Caco-2 (cell line): ENCODE measurements around the gene TMSB15C. TPM values are rescaled to one million over a fixed set of nuclear protein-coding genes. Genes with fewer than 3 reads are reported as not detected.
"Not testable (repeated sequence)": the region's sequence is repeated elsewhere in the genome, so short reads cannot be mapped to it uniquely, and the experiment has no call there.

ENCODE experiments used
- BruUV-seq: library from RNA; stranded (reverse); fragments of 400-500 nt; replicated peaks from 2 replicates; lab custom pipeline; 2021; lab: Mats Ljungman, UMichigan
- CTCF ChIA-PET: fragments of 300-600 bp; sonication (Branson Sonifier 250); formaldehyde crosslinking; loops from one replicate; lab custom pipeline; 2022; ENCODE audit warnings: antibody characterized with exemption; lab: Charles Lee
- POLR2A ChIA-PET: fragments of 300-600 bp; sonication (Branson Sonifier 250); formaldehyde crosslinking; loops from one replicate; lab custom pipeline; 2022; ENCODE audit warnings: antibody characterized with exemption; lab: Charles Lee
- DNase-seq, 2 experiments: peaks; one replicate each; pipeline versions ENCODE4 v3.0.0 to v3.0.0-alpha.2; 2020 to 2022
- H3K27me3 ChIP-seq: replicated peaks from 2 replicates; pipeline ENCODE4 v1.6.0; 2011; ENCODE audit warnings: low read length; ENCODE audit not compliant: control insufficient read depth, insufficient read depth
- H3K36me3 ChIP-seq: 2 replicates; pipeline ENCODE4 v1.5.1; 2011; ENCODE audit warnings: low read length; ENCODE audit not compliant: control insufficient read depth, insufficient read depth
- H3K4me1 ChIP-seq: fragments of 250-450 bp; sonication (Bioruptor Pico); 2 replicates; pipeline ENCODE4 v1.5.1; 2020; ENCODE audit warnings: mild to moderate bottlenecking
- H3K4me3 ChIP-seq: 2 replicates; pipeline ENCODE4 v1.5.1; 2011; ENCODE audit warnings: low read depth, mild to moderate bottlenecking, control low read depth, low read length
- H3K9me3 ChIP-seq: fragments of 250-450 bp; sonication (Bioruptor Pico); 2 replicates; pipeline ENCODE4 v1.5.1; 2020; ENCODE audit warnings: mild to moderate bottlenecking, moderate library complexity
- H3K27ac Mint-ChIP-seq: one replicate; pipeline ENCODE4 v1.8.0; 2022; ENCODE audit warnings: mixed read lengths; ENCODE audit not compliant: unreplicated experiment
- H3K27me3 Mint-ChIP-seq: one replicate; pipeline ENCODE4 v1.8.0; 2022; ENCODE audit warnings: mixed read lengths; ENCODE audit not compliant: insufficient read depth, unreplicated experiment
- H3K36me3 Mint-ChIP-seq: one replicate; pipeline ENCODE4 v1.8.0; 2022; ENCODE audit warnings: mild to moderate bottlenecking, mixed read lengths; ENCODE audit not compliant: insufficient read depth, unreplicated experiment
- H3K4me1 Mint-ChIP-seq: one replicate; pipeline ENCODE4 v1.8.0; 2022; ENCODE audit warnings: low read depth, mixed read lengths; ENCODE audit not compliant: unreplicated experiment
- H3K4me3 Mint-ChIP-seq: one replicate; pipeline ENCODE4 v1.8.0; 2022; ENCODE audit warnings: mild to moderate bottlenecking, moderate library complexity, mixed read lengths; ENCODE audit not compliant: unreplicated experiment
- H3K9me3 Mint-ChIP-seq: one replicate; pipeline ENCODE4 v1.8.0; 2022; ENCODE audit warnings: mixed read lengths; ENCODE audit not compliant: unreplicated experiment
- CTCF ChIP-seq, 2 experiments: fragments of 200-600 bp in 1 of 2; IDR thresholded peaks; 1 replicate in 1 of 2; 2 replicates in 1 of 2; pipeline versions ENCODE4 v1.5.1 to v1.8.0; 2011 to 2022; ENCODE audit warnings: antibody characterized with exemption in 1 of 2, control low read depth in 1 of 2, inconsistent platforms in 1 of 2, low read depth in 1 of 2, low read length in 1 of 2, mild to moderate bottlenecking in 1 of 2, moderate library complexity in 1 of 2; ENCODE audit not compliant: insufficient read depth in 1 of 2, severe bottlenecking in 1 of 2, unreplicated experiment in 1 of 2
- intact Hi-C: fragments of 100-400 bp; cut with micrococcal nuclease; formaldehyde crosslinking; loops from one replicate; pipeline ENCODE4 v1.10.0; 2022; ENCODE audit not compliant: unreplicated experiment
- total RNA-seq: library from RNA; stranded (reverse); gene quantifications from 2 replicates; pipeline ENCODE4 v1.2.3, GENCODE V29; 2022

Gene TMSB15C
- total RNA-seq, 1 experiment from 2014 or later, result 3.2 TPM

- CTCF ChIA-PET, result no interaction called here
- Mint-ChIP-seq H3K27me3 (no peaks in the 10 kb centered on the region), H3K9me3 (no peaks in the 10 kb centered on the region), H3K36me3 (no peaks in the 10 kb centered on the region), H3K27ac (no peak overlapping the region), H3K4me3 (no peak overlapping the region), H3K4me1 (no peaks in the 10 kb centered on the region)
- TF ChIP-seq CTCF (IDR thresholded peaks at IDR 0.05; ENCODE audit: insufficient read depth in 1 of 2, low read depth in 1 of 2, low read length in 1 of 2, severe bottlenecking in 1 of 2, unreplicated experiment in 1 of 2), result no peak
- POLR2A ChIA-PET, result no interaction called here
- no peak for DNase-seq
- H3K36me3 ChIP-seq, result no peaks in the 10 kb centered on the region
- no TSS peak for BruUV-seq
- H3K9me3 ChIP-seq, result no peaks in the 10 kb centered on the region
- H3K27me3 ChIP-seq, result no peaks in the 10 kb centered on the region; the same call in 1 of the 2 replicates
- no peaks in the 10 kb centered on the region for H3K4me1 ChIP-seq
- intact Hi-C loops, result no loop called here
- no peak overlapping the region for H3K4me3 ChIP-seq
Observed at GRCh38 chrX:104085477-104085876, 9.4 kb upstream of the TMSB15C start.

GRCh38 chrX:104084534-104085277 is 8.7 kb upstream of the TMSB15C start:
- Mint-ChIP-seq H3K9me3 (no peaks in the 10 kb centered on the region), H3K27me3 (no peaks in the 10 kb centered on the region), H3K27ac (no peak overlapping the region), H3K4me3 (no peak overlapping the region), H3K36me3 (no peaks in the 10 kb centered on the region), H3K4me1 (no peaks in the 10 kb centered on the region)
- H3K4me3 ChIP-seq, result no peak overlapping the region
- intact Hi-C loops, result no loop called here
- H3K4me1 ChIP-seq, result no peaks in the 10 kb centered on the region
- no peaks in the 10 kb centered on the region for H3K9me3 ChIP-seq
- no peaks in the 10 kb centered on the region; the same call in 1 of the 2 replicates for H3K27me3 ChIP-seq
- ChIA-PET CTCF (no interaction called here), POLR2A (no interaction called here)
- no peaks in the 10 kb centered on the region for H3K36me3 ChIP-seq
- BruUV-seq, result no TSS peak
- no peak for DNase-seq
- TF ChIP-seq CTCF (IDR thresholded peaks at IDR 0.05; ENCODE audit: insufficient read depth in 1 of 2, low read depth in 1 of 2, low read length in 1 of 2, severe bottlenecking in 1 of 2, unreplicated experiment in 1 of 2), result no peak

- Mint-ChIP-seq H3K9me3 (no peaks in the 10 kb centered on the region), H3K36me3 (no peaks in the 10 kb centered on the region), H3K27ac (no peak overlapping the region), H3K4me1 (no peaks in the 10 kb centered on the region), H3K27me3 (no peaks in the 10 kb centered on the region), H3K4me3 (no peak overlapping the region)
- Histone ChIP-seq H3K27me3 (no peaks in the 10 kb centered on the region), H3K4me3 (no peak overlapping the region), H3K4me1 (no peaks in the 10 kb centered on the region), H3K36me3 (no peaks in the 10 kb centered on the region), H3K9me3 (no peaks in the 10 kb centered on the region)
- intact Hi-C loops, result no loop called here
- no peak for TF ChIP-seq CTCF (IDR thresholded peaks at IDR 0.05; ENCODE audit: insufficient read depth in 1 of 2, low read depth in 1 of 2, low read length in 1 of 2, severe bottlenecking in 1 of 2, unreplicated experiment in 1 of 2)
- CTCF ChIA-PET, result no interaction called here
- no TSS peak for BruUV-seq
- POLR2A ChIA-PET, result no interaction called here
- no peak for DNase-seq
Observed at GRCh38 chrX:104084063-104084462, 8.0 kb upstream of the TMSB15C start.

- CTCF ChIA-PET, H3K36me3 Mint-ChIP-seq, H3K9me3 Mint-ChIP-seq, DNase-seq, H3K9me3 ChIP-seq, H3K4me1 ChIP-seq, H3K27ac Mint-ChIP-seq, H3K36me3 ChIP-seq, H3K4me1 Mint-ChIP-seq, H3K27me3 ChIP-seq, intact Hi-C loops, BruUV-seq, POLR2A ChIA-PET, H3K27me3 Mint-ChIP-seq, H3K4me3 ChIP-seq, H3K4me3 Mint-ChIP-seq: not testable (repeated sequence)
Observed at GRCh38 chrX:104077854-104078253, 1.8 kb upstream of the TMSB15C start.

GRCh38 chrX:104062636-104063035 is 13.4 kb downstream of the TMSB15C start:
- BruUV-seq, H3K27ac Mint-ChIP-seq, H3K4me3 Mint-ChIP-seq, H3K36me3 Mint-ChIP-seq, H3K4me1 Mint-ChIP-seq, intact Hi-C loops, DNase-seq, CTCF ChIA-PET, POLR2A ChIA-PET, H3K9me3 Mint-ChIP-seq, H3K36me3 ChIP-seq, H3K9me3 ChIP-seq, H3K4me3 ChIP-seq, H3K27me3 ChIP-seq, H3K4me1 ChIP-seq, H3K27me3 Mint-ChIP-seq: not testable (repeated sequence)
